Endothelial cell (in vitro differentiated cells): ENCODE results near the gene TGOLN2. TPM values are rescaled to one million over a fixed set of nuclear protein-coding genes. Genes with fewer than 3 reads are reported as not detected.
"Not testable (repeated sequence)": the region's sequence is repeated elsewhere in the genome, so short reads cannot be mapped to it uniquely, and the experiment has no call there.

Experiments used
- DNase-seq: peaks from one replicate; pipeline ENCODE4 v3.0.0; 2021; ENCODE audit warnings: low spot score
- H3K27ac Mint-ChIP-seq: one replicate; pipeline ENCODE4 v1.8.0; 2021; ENCODE audit warnings: mixed read lengths, inconsistent platforms; ENCODE audit not compliant: unreplicated experiment
- H3K27me3 Mint-ChIP-seq: one replicate; pipeline ENCODE4 v1.8.0; 2021; ENCODE audit warnings: mild to moderate bottlenecking, moderate library complexity, mixed read lengths, inconsistent platforms; ENCODE audit not compliant: unreplicated experiment
- H3K36me3 Mint-ChIP-seq: one replicate; pipeline ENCODE4 v1.8.0; 2021; ENCODE audit warnings: mild to moderate bottlenecking, low read depth, mixed read lengths, inconsistent platforms; ENCODE audit not compliant: unreplicated experiment
- H3K4me1 Mint-ChIP-seq: one replicate; pipeline ENCODE4 v1.8.0; 2021; ENCODE audit warnings: mild to moderate bottlenecking, mixed read lengths, inconsistent platforms; ENCODE audit not compliant: unreplicated experiment
- H3K4me3 Mint-ChIP-seq: one replicate; pipeline ENCODE4 v1.8.0; 2021; ENCODE audit warnings: mild to moderate bottlenecking, mixed read lengths, inconsistent platforms; ENCODE audit not compliant: unreplicated experiment
- H3K9me3 Mint-ChIP-seq: one replicate; pipeline ENCODE4 v1.8.0; 2021; ENCODE audit warnings: mixed read lengths, inconsistent platforms; ENCODE audit not compliant: unreplicated experiment
- CTCF ChIP-seq: fragments of 200-600 bp; sonication (generic); IDR thresholded peaks from one replicate; pipeline ENCODE4 v1.5.0; 2021; ENCODE audit warnings: antibody characterized with exemption; ENCODE audit not compliant: unreplicated experiment
- total RNA-seq: library from RNA; stranded (reverse); fragmentation: NEBNext Ultra II Directional; extraction: Animal tissue kit (Norgen Biotek cat#: 25700); gene quantifications from one replicate; pipeline ENCODE4 v1.2.1, GENCODE V29; 2021; ENCODE audit not compliant: unreplicated experiment

TGOLN2 gene
- total RNA-seq, 1 donor from 2014 or later = 83.1 TPM

- DNase-seq = no peak
- Mint-ChIP-seq H3K27me3 (peaks cover 13% of the 10 kb centered on the region), H3K4me3 (peak overlapping the region; percentile 100), H3K9me3 (no peaks in the 10 kb centered on the region), H3K36me3 (peaks cover 61% of the 10 kb centered on the region), H3K27ac (no peak overlapping the region), H3K4me1 (peaks cover 54% of the 10 kb centered on the region)
- no peak for TF ChIP-seq CTCF
These were observed 2.9 kb downstream of the TGOLN2 start for GRCh38 chr2:85324639-85325465.

DNA sequence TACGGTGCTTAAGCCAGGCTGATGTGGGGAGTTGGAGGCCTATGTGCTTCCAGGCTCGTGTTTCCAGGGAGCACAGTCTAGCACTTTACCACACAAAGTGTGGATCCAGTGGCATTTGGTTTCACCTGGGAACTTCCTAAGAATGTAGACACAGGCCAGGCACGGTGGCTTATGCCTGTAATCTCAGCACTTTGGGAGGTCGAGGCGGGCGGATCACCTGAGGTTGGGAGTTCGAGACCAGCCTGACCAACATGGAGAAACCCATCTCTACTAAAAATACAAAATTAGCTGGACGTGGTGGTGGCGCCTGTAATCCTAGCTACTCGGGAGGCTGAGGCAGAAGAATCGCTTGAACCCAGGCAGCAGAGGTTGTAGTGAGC, 3.8 kb downstream of the TGOLN2 start:
- H3K4me3 Mint-ChIP-seq, H3K9me3 Mint-ChIP-seq, DNase-seq, H3K27ac Mint-ChIP-seq: not testable (repeated sequence)
- peaks cover 56% of the 10 kb centered on the region for H3K4me1 Mint-ChIP-seq
- H3K27me3 Mint-ChIP-seq = peaks cover 15% of the 10 kb centered on the region
- H3K36me3 Mint-ChIP-seq = peaks cover 67% of the 10 kb centered on the region

DNA sequence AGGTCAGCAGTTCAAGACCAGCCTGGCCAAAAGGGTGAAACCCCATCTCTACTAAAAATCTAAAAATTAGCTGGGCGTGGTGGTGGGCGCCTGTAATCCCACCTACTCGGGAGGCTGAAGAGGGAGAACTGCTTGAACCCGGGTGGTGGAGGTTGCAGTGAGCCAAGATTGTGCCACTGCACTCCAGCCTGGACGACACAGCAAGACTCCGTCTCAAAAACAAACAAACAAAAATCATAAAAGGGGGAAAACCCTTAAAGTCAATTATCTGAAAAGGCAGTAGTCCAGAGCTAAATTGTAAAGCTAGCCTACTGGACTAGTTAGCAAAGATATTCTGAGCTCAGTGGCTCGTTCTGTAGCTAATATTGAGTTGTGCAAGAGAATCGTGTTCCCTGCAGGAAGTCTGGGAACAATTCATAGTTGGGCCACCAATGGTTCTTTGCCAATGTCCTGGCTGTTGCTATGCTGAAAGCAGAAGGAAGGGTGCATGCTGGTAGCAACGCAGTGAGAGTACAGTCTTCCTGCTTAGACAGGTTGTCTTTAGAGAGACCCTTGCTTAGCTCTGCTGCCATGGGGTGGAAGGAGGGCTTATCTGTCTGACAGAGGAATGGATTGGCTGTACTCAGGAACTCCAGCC, 4.3 kb downstream of the TGOLN2 start:
- no peak for TF ChIP-seq CTCF
- H3K4me3 Mint-ChIP-seq = no peak overlapping the region
- no peaks in the 10 kb centered on the region for H3K9me3 Mint-ChIP-seq
- H3K36me3 Mint-ChIP-seq = peaks cover 72% of the 10 kb centered on the region
- H3K27ac Mint-ChIP-seq = no peak overlapping the region
- peaks cover 15% of the 10 kb centered on the region for H3K27me3 Mint-ChIP-seq
- no peak for DNase-seq
- peaks cover 59% of the 10 kb centered on the region for H3K4me1 Mint-ChIP-seq

- peaks cover 29% of the 10 kb centered on the region for H3K4me1 Mint-ChIP-seq
- no peak for TF ChIP-seq CTCF
- H3K36me3 Mint-ChIP-seq = peaks cover 59% of the 10 kb centered on the region
- H3K27ac Mint-ChIP-seq = no peak overlapping the region
- DNase-seq = no peak
- H3K4me3 Mint-ChIP-seq = peak overlapping the region; percentile 18
- H3K27me3 Mint-ChIP-seq = peaks cover 11% of the 10 kb centered on the region
- no peaks in the 10 kb centered on the region for H3K9me3 Mint-ChIP-seq
These were observed 8.0 kb downstream of the TGOLN2 start for GRCh38 chr2:85319796-85320195.

DNA sequence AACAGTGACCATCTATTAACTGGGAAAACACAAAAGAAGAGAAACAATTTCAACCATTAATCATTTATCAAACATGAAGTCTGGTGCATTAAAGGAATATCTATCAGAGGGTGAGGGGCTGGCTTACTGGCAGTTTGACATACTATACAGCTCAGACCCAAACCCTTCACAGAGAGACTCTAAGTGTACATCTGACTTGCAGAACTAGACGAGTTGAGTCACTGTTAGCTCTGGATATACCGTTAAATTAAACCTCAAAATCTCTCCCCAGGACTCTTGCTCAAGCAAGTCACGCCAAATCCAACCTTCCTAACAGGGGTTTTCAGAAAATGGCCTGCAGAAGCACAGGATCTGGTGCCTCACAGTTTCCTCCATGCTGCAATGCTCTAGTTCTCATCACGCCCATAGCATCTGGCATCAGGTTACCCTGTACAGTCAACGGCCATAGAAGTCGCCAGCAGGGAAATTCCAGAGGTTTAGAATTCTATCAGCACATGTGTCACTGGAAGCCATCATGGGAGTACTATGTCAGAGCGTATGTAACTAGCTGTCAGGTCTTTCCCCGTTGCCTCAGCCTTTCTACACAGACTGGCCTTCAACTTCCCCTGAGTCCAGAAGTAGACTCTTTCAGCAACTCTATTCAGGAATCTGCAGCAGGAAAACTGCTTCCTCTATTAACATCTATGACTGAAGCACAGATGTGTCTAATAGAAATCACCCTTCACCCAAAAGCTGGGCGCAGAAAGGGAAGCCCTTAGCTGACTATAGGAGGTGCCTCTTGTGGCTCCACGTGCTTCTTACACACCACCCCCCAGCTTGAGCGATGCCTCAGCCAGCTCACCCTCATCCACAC, 9.3 kb downstream of the TGOLN2 start:
- no peak overlapping the region for H3K27ac Mint-ChIP-seq
- TF ChIP-seq CTCF = no peak
- no peaks in the 10 kb centered on the region for H3K9me3 Mint-ChIP-seq
- H3K4me1 Mint-ChIP-seq = peaks cover 21% of the 10 kb centered on the region
- peaks cover 53% of the 10 kb centered on the region for H3K36me3 Mint-ChIP-seq
- H3K4me3 Mint-ChIP-seq = no peak overlapping the region
- DNase-seq = no peak
- H3K27me3 Mint-ChIP-seq = peaks cover 15% of the 10 kb centered on the region

DNA sequence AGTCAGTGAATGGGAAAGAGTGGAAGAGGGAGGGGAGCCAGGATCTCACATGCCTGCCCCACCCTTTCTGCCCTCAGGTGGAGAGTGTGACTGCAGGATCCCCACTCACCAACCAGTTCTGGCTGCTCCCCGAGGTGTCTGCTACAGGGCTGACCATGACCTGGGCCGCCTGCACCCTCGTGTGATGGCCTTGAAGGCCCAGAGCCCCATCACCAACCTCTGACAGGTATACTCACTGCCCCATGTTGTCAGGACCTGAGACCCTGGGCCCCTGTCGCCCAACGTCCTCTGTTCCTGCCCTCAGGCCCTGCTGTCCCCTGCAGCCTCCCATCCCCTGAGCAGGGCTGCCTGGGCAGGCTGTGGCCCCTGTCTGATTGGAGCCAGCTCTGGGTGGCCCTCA, 11.9 kb downstream of the TGOLN2 start:
- not testable (repeated sequence) for H3K4me3 Mint-ChIP-seq, DNase-seq, H3K9me3 Mint-ChIP-seq, H3K27me3 Mint-ChIP-seq, H3K27ac Mint-ChIP-seq
- Mint-ChIP-seq H3K36me3 (peaks cover 37% of the 10 kb centered on the region), H3K4me1 (peaks cover 15% of the 10 kb centered on the region)
